Measurements from ENCODE around the gene ONECUT3. TPM values are rescaled to one million over a fixed set of nuclear protein-coding genes. Genes with fewer than 3 reads are reported as not detected.

ONECUT3 gene
- total and polyA plus RNA-seq, 9 of the 15 experiments (the other 6 are each of a cell fraction or from before 2014, with no cell fraction given): not detected

DNA sequence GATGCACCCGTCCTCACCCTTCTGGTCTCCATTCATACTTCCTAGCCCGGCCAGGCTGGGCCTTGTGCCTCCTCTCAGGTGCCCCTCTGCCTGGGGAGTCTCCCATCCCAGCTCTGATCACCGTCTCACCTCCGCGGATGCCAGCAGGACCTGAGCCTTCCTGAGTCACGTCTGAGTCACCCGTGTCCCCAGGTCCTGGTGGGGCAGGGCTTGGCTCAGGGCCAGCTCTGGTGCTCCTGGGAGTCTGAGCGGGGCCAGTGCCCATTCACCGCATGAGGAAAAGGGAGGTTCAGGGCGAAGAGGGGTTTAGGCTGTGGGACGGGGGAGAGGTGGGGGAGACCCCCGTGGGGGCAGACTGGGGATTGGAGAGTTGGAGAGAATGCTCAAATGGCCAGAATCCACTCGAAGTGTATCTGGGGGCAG, 58.2 kb downstream of the ONECUT3 start (continued):
- TF ChIP-seq, protein P1, sequence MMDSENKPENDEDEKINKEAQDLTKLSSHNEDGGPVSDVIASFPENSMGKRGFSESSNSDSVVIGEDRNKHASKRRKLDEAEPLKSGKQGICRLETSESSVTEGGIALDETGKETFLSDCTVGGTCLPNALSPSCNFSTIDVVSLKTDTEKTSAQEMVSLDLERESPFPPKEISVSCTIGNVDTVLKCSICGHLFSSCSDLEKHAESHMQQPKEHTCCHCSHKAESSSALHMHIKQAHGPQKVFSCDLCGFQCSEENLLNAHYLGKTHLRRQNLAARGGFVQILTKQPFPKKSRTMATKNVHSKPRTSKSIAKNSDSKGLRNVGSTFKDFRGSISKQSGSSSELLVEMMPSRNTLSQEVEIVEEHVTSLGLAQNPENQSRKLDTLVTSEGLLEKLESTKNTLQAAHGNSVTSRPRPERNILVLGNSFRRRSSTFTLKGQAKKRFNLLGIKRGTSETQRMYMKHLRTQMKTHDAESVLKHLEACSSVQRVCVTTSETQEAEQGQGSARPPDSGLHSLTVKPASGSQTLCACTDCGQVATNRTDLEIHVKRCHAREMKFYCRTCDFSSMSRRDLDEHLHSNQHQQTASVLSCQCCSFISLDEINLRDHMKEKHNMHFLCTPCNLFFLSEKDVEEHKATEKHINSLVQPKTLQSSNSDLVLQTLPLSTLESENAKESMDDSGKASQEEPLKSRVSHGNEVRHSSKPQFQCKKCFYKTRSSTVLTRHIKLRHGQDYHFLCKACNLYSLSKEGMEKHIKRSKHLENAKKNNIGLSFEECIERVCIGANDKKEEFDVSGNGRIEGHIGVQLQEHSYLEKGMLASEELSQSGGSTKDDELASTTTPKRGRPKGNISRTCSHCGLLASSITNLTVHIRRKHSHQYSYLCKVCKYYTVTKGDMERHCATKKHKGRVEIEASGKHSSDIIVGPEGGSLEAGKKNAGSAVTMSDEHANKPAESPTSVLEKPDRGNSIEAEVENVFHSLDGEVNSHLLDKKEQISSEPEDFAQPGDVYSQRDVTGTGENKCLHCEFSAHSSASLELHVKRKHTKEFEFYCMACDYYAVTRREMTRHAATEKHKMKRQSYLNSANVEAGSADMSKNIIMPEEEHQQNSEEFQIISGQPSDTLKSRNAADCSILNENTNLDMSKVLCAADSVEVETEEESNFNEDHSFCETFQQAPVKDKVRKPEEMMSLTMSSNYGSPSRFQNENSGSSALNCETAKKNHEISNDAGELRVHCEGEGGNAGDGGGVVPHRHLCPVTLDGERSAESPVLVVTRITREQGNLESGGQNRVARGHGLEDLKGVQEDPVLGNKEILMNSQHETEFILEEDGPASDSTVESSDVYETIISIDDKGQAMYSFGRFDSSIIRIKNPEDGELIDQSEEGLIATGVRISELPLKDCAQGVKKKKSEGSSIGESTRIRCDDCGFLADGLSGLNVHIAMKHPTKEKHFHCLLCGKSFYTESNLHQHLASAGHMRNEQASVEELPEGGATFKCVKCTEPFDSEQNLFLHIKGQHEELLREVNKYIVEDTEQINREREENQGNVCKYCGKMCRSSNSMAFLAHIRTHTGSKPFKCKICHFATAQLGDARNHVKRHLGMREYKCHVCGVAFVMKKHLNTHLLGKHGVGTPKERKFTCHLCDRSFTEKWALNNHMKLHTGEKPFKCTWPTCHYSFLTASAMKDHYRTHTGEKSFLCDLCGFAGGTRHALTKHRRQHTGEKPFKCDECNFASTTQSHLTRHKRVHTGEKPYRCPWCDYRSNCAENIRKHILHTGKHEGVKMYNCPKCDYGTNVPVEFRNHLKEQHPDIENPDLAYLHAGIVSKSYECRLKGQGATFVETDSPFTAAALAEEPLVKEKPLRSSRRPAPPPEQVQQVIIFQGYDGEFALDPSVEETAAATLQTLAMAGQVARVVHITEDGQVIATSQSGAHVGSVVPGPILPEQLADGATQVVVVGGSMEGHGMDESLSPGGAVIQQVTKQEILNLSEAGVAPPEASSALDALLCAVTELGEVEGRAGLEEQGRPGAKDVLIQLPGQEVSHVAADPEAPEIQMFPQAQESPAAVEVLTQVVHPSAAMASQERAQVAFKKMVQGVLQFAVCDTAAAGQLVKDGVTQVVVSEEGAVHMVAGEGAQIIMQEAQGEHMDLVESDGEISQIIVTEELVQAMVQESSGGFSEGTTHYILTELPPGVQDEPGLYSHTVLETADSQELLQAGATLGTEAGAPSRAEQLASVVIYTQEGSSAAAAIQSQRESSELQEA (IDR thresholded peaks at IDR 0.05; ENCODE audit: low read depth): no peak
- TF ChIP-seq GATAD2A (IDR thresholded peaks at IDR 0.05) (peak; percentile 13; the same call in 1 of the 2 replicates), FUS (optimal IDR thresholded peaks at IDR 0.05; ENCODE audit: low read depth, low read length) (no peak), NELFE (IDR thresholded peaks at IDR 0.05; ENCODE audit: insufficient read depth, insufficient read length) (no peak), ZBTB8A (IDR thresholded peaks at IDR 0.05; ENCODE audit: partially characterized antibody) (no peak), ESRRA (IDR thresholded peaks at IDR 0.05; ENCODE audit: borderline replicate concordance, low read depth) (no peak), SREBF2 (CRISPR knock-in tag; IDR thresholded peaks at IDR 0.05) (no peak), NFE2 (IDR thresholded peaks at IDR 0.05; ENCODE audit: low read depth) (peak; percentile 66), STAG1 (CRISPR knock-in tag; IDR thresholded peaks at IDR 0.05; ENCODE audit: borderline replicate concordance) (no peak), NR4A1 (CRISPR knock-in tag; IDR thresholded peaks at IDR 0.05) (no peak), NR4A1 (tag; IDR thresholded peaks at IDR 0.05) (no peak)
- TF ChIP-seq, protein P2, sequence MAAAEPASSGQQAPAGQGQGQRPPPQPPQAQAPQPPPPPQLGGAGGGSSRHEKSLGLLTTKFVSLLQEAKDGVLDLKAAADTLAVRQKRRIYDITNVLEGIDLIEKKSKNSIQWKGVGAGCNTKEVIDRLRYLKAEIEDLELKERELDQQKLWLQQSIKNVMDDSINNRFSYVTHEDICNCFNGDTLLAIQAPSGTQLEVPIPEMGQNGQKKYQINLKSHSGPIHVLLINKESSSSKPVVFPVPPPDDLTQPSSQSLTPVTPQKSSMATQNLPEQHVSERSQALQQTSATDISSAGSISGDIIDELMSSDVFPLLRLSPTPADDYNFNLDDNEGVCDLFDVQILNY (CRISPR knock-in tag; IDR thresholded peaks at IDR 0.05): no peak
- TF ChIP-seq, protein P3, sequence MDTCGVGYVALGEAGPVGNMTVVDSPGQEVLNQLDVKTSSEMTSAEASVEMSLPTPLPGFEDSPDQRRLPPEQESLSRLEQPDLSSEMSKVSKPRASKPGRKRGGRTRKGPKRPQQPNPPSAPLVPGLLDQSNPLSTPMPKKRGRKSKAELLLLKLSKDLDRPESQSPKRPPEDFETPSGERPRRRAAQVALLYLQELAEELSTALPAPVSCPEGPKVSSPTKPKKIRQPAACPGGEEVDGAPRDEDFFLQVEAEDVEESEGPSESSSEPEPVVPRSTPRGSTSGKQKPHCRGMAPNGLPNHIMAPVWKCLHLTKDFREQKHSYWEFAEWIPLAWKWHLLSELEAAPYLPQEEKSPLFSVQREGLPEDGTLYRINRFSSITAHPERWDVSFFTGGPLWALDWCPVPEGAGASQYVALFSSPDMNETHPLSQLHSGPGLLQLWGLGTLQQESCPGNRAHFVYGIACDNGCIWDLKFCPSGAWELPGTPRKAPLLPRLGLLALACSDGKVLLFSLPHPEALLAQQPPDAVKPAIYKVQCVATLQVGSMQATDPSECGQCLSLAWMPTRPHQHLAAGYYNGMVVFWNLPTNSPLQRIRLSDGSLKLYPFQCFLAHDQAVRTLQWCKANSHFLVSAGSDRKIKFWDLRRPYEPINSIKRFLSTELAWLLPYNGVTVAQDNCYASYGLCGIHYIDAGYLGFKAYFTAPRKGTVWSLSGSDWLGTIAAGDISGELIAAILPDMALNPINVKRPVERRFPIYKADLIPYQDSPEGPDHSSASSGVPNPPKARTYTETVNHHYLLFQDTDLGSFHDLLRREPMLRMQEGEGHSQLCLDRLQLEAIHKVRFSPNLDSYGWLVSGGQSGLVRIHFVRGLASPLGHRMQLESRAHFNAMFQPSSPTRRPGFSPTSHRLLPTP (IDR thresholded peaks at IDR 0.05; ENCODE audit: borderline replicate concordance, extremely low read depth, insufficient read length): no peak
- TF ChIP-seq, protein P4, sequence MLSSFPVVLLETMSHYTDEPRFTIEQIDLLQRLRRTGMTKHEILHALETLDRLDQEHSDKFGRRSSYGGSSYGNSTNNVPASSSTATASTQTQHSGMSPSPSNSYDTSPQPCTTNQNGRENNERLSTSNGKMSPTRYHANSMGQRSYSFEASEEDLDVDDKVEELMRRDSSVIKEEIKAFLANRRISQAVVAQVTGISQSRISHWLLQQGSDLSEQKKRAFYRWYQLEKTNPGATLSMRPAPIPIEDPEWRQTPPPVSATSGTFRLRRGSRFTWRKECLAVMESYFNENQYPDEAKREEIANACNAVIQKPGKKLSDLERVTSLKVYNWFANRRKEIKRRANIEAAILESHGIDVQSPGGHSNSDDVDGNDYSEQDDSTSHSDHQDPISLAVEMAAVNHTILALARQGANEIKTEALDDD (IDR thresholded peaks at IDR 0.05): no peak
